ENCODE results near the gene TFCP2L1. TPM values are rescaled to one million over a fixed set of nuclear protein-coding genes. Genes with fewer than 3 reads are reported as not detected.

Gene TFCP2L1
- total RNA-seq, 1 experiment from 2014 or later, result 18.4 TPM

DNA sequence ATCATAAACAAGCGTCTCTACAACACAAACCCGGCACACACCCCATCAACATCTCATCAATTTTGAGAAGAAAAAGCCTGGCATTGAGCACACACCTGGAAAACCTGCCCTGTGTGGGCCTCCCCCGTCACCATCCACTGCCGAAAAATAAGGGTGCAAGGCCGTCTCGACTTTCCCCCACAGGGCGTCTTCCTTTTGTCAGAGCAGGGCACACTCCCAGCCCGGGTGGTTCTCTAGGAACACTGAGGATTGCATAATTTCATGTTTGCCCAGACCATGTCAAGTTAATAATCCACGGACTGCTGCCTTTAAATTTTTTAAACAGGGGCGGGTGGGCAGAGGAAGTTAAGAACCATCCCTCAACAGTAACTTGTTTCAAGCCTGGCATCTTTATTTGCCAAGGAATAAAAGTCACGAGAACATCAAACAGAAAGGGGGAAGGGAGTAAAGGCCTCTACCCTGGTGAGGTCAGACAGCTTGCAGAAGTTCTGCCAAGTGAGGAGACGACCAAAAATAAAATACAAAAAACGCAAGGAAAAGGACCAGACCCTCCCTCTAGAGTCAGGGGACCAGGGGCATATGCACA is 2.1 kb downstream of the TFCP2L1 start:
- Mint-ChIP-seq H3K9me3 (ENCODE audit: unreplicated experiment) (no peaks in the 10 kb centered on the region), H3K27ac (ENCODE audit: unreplicated experiment) (peak overlapping the region; percentile 61), H3K4me3 (ENCODE audit: unreplicated experiment) (peak overlapping the region; percentile 90), H3K36me3 (ENCODE audit: insufficient read depth, unreplicated experiment) (no peaks in the 10 kb centered on the region), H3K27me3 (ENCODE audit: insufficient read depth, unreplicated experiment) (no peaks in the 10 kb centered on the region), H3K4me1 (ENCODE audit: low read depth, unreplicated experiment) (peaks cover 9% of the 10 kb centered on the region)
- Histone ChIP-seq H3K27me3 (replicated peaks; ENCODE audit: control insufficient read depth, insufficient read depth, low read length) (no peaks in the 10 kb centered on the region), H3K9me3 (no peaks in the 10 kb centered on the region), H3K36me3 (ENCODE audit: control insufficient read depth, insufficient read depth, low read length) (no peaks in the 10 kb centered on the region), H3K4me1 (peaks cover 12% of the 10 kb centered on the region), H3K4me3 (ENCODE audit: low read depth, low read length) (no peak overlapping the region)
- BruUV-seq (replicated peaks), result no TSS peak
- ChIA-PET CTCF (no interaction called here), POLR2A (no interaction called here)
- intact Hi-C loops (cut with micrococcal nuclease; ENCODE audit: unreplicated experiment), result loop anchor here (1.0 kb wide), 2 partner anchors 10 to 72 kb away; no protein-coding TSS in a partner anchor
- DNase-seq, result peak in 1 of 2 experiments; percentile 31
- TF ChIP-seq, protein P1, sequence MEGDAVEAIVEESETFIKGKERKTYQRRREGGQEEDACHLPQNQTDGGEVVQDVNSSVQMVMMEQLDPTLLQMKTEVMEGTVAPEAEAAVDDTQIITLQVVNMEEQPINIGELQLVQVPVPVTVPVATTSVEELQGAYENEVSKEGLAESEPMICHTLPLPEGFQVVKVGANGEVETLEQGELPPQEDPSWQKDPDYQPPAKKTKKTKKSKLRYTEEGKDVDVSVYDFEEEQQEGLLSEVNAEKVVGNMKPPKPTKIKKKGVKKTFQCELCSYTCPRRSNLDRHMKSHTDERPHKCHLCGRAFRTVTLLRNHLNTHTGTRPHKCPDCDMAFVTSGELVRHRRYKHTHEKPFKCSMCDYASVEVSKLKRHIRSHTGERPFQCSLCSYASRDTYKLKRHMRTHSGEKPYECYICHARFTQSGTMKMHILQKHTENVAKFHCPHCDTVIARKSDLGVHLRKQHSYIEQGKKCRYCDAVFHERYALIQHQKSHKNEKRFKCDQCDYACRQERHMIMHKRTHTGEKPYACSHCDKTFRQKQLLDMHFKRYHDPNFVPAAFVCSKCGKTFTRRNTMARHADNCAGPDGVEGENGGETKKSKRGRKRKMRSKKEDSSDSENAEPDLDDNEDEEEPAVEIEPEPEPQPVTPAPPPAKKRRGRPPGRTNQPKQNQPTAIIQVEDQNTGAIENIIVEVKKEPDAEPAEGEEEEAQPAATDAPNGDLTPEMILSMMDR (IDR thresholded peaks at IDR 0.05; ENCODE audit: insufficient read depth in 1 of 2, low read depth in 1 of 2, low read length in 1 of 2, severe bottlenecking in 1 of 2, unreplicated experiment in 1 of 2), result no peak

DNA sequence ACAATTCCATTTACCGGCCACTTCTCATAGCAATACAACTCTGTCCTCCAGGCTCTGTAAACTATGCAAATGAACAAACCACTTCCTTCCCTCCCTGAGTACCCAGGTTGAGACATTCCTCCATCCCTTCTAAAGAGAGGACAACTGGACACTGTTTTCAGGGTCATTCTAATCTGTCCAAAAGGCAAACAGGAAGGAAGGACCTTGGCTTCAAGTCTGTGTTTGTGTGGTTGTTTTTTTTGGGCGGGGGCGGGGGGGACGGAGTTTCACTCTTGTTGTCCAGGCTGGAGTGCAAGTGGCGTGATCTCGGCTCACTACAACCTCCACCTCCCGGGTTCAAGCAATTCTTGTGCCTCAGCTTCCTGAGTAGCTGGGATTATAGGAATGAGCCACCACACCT is 3.3 kb downstream of the TFCP2L1 start:
- H3K4me1 ChIP-seq, result peaks cover 12% of the 10 kb centered on the region
- intact Hi-C loops (cut with micrococcal nuclease; ENCODE audit: unreplicated experiment), result no loop called here
- Mint-ChIP-seq H3K9me3 (ENCODE audit: unreplicated experiment) (no peaks in the 10 kb centered on the region), H3K4me3 (ENCODE audit: unreplicated experiment) (no peak overlapping the region), H3K27me3 (ENCODE audit: insufficient read depth, unreplicated experiment) (no peaks in the 10 kb centered on the region), H3K4me1 (ENCODE audit: low read depth, unreplicated experiment) (peaks cover 9% of the 10 kb centered on the region), H3K27ac (ENCODE audit: unreplicated experiment) (no peak overlapping the region), H3K36me3 (ENCODE audit: insufficient read depth, unreplicated experiment) (no peaks in the 10 kb centered on the region)
- TF ChIP-seq, protein P1 (IDR thresholded peaks at IDR 0.05; ENCODE audit: insufficient read depth in 1 of 2, low read depth in 1 of 2, low read length in 1 of 2, severe bottlenecking in 1 of 2, unreplicated experiment in 1 of 2), result no peak
- no peak for DNase-seq
- H3K9me3 ChIP-seq, result no peaks in the 10 kb centered on the region
- H3K27me3 ChIP-seq (replicated peaks; ENCODE audit: control insufficient read depth, insufficient read depth, low read length), result no peaks in the 10 kb centered on the region
- ChIA-PET POLR2A (no interaction called here), CTCF (no interaction called here)
- H3K4me3 ChIP-seq (ENCODE audit: low read depth, low read length), result no peak overlapping the region
- H3K36me3 ChIP-seq (ENCODE audit: control insufficient read depth, insufficient read depth, low read length), result no peaks in the 10 kb centered on the region
- no TSS peak for BruUV-seq (replicated peaks)

DNA sequence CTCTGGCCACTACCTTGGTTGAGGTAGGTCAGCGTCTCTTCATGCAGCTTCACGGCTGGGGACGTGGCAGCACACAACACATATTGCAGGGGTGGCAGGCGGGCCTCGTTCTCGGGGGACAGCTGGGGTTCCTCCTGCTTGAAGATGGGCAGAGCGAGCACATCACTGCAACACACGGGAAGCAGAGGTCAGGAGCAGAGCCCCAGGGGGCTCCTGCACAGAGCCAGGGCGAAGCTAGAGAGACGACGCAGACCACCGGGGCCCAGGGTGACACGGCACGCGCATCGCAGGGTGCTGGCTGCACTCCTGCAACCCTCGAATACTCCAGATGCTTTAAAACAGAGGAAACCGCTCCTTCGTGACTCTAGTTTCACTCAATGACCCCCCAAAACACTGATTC is 3.9 kb downstream of the TFCP2L1 start:
- CTCF ChIA-PET, result interaction anchor here (0.7 to 2.2 kb wide), 2 partner anchors 152 to 1487 kb away, joined by 4 to 5 read pairs; no protein-coding TSS in a partner anchor

More for the DNA sequence above, 3.9 kb downstream of the TFCP2L1 start:
- TF ChIP-seq, protein P1 (IDR thresholded peaks at IDR 0.05; ENCODE audit: insufficient read depth in 1 of 2, low read depth in 1 of 2, low read length in 1 of 2, severe bottlenecking in 1 of 2, unreplicated experiment in 1 of 2), result no peak
- no peaks in the 10 kb centered on the region for H3K9me3 Mint-ChIP-seq (ENCODE audit: unreplicated experiment)
- no peaks in the 10 kb centered on the region for H3K27me3 ChIP-seq (replicated peaks; ENCODE audit: control insufficient read depth, insufficient read depth, low read length)
- H3K4me3 Mint-ChIP-seq (ENCODE audit: unreplicated experiment), result no peak overlapping the region
- POLR2A ChIA-PET, result no interaction called here
- no peaks in the 10 kb centered on the region for H3K36me3 ChIP-seq (ENCODE audit: control insufficient read depth, insufficient read depth, low read length)
- no peaks in the 10 kb centered on the region for H3K36me3 Mint-ChIP-seq (ENCODE audit: insufficient read depth, unreplicated experiment)
- DNase-seq, result no peak
- no peaks in the 10 kb centered on the region for H3K27me3 Mint-ChIP-seq (ENCODE audit: insufficient read depth, unreplicated experiment)
- intact Hi-C loops (cut with micrococcal nuclease; ENCODE audit: unreplicated experiment), result no loop called here
- peaks cover 12% of the 10 kb centered on the region for H3K4me1 ChIP-seq
- no peaks in the 10 kb centered on the region for H3K9me3 ChIP-seq
- H3K27ac Mint-ChIP-seq (ENCODE audit: unreplicated experiment), result no peak overlapping the region
- no peak overlapping the region for H3K4me3 ChIP-seq (ENCODE audit: low read depth, low read length)
- peaks cover 9% of the 10 kb centered on the region for H3K4me1 Mint-ChIP-seq (ENCODE audit: low read depth, unreplicated experiment)
- BruUV-seq (replicated peaks), result no TSS peak

All from Caco-2 (cell line).